Mammary epithelial cell (primary cell): ENCODE measurements around the gene MTFMT.

Source experiments
- EZH2 ChIP-seq: IDR thresholded peaks from 2 replicates; pipeline ENCODE4 v1.6.1; 2012; ENCODE audit warnings: low read length, inconsistent platforms, borderline replicate concordance
- TF ChIP-seq, protein P1 (sequence below), 2 donors: IDR thresholded peaks in 1 of 2; conservative IDR thresholded peaks in 1 of 2; 2 replicates each; pipeline ENCODE4 v1.5.1; 2011 to 2012; ENCODE audit warnings: inconsistent platforms in 2 of 2, low read length in 2 of 2, mild to moderate bottlenecking in 2 of 2, control low read depth in 1 of 2, low read depth in 1 of 2; ENCODE audit not compliant: insufficient read depth in 1 of 2; ENCODE audit errors: extremely low read depth in 1 of 2

DNA sequence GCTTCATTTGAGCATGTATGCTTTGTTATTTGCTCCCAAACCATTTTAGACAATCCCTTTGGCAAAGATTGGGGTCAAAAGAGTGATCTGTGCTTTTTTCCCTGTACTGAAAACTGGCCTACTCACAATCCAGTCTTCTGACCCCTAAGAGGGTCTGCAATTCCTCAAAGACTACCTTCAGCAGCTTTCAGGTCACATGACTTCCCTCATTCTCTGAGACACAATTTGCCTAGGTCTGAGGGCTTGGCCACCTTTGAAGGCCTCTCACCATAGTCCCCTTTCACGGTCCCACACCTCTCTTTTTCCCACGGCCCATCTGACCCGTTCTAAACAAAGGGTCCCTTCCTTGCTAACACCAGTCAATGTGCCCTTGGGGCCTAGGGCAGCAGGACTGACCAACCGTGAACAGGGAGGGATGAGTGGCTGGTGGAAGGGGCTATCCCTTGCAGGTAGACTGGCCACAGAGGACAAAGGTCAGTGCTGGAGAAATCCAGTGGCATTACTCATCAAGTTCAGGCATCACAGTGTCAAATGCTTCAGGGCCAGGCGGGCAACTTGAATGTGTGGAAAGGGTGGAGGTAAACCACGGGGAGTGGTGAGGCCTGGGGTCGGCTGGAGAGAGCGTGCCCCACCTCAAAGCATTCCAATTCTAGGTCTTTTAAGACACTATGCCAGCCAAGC is 27.6 kb upstream of the MTFMT start:
- TF ChIP-seq, protein P1, sequence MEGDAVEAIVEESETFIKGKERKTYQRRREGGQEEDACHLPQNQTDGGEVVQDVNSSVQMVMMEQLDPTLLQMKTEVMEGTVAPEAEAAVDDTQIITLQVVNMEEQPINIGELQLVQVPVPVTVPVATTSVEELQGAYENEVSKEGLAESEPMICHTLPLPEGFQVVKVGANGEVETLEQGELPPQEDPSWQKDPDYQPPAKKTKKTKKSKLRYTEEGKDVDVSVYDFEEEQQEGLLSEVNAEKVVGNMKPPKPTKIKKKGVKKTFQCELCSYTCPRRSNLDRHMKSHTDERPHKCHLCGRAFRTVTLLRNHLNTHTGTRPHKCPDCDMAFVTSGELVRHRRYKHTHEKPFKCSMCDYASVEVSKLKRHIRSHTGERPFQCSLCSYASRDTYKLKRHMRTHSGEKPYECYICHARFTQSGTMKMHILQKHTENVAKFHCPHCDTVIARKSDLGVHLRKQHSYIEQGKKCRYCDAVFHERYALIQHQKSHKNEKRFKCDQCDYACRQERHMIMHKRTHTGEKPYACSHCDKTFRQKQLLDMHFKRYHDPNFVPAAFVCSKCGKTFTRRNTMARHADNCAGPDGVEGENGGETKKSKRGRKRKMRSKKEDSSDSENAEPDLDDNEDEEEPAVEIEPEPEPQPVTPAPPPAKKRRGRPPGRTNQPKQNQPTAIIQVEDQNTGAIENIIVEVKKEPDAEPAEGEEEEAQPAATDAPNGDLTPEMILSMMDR (conservative IDR thresholded peaks at IDR 0.05 in 1 of 2, IDR thresholded peaks at IDR 0.05 in 1 of 2; ENCODE audit: extremely low read depth in 1 of 2, insufficient read depth in 1 of 2, low read depth in 1 of 2, low read length in 2 of 2), result no peak
- no peak for TF ChIP-seq EZH2
